NCI-H2227 treated with DMSO at 0.1 percent for 48 hours (cell line): Measurements from ENCODE around the gene C11orf16.
"Not testable (repeated sequence)": the region's sequence is repeated elsewhere in the genome, so short reads cannot be mapped to it uniquely, and the experiment has no call there.

ENCODE experiments used
- DNase-seq: peaks from one replicate; lab custom pipeline; 2025; lab: John Stamatoyannopoulos, UW

C11orf16 gene

DNA sequence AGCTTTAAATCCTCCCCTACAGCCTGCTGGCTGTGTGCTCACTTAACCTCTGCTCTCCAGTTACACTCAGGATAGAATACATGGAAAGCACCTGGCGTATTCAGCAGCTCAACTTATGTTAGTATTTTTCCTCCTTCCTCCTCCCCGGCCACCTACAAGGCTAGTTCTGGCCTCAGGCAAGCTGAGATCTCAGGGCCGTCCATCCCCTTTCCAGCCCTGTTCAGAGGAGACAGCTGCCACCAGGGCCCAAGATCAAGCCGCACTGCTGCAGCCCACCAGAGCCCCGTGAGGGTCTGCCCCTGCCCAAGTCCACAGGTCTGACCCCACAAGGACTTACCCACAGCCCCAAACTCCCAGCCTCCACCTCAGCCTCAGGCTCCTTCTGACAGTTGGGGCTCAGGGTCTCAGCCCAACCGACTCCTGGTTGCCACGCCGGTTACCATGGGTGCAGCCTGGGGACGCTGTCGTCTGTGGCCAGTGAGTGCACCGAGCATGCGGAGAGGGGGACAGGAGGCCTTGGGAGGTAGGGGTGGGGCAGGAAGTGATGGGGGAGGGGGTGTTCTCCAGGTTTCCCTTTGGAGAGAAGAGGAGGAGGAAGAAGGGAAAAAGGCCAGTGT is at the start of gene C11orf16:
Gene C11orf16 (minus strand): TSS at position 384 of the 617 bp plus-strand sequence. CDS start 639 bp downstream, outside the sequence.
- no peak for DNase-seq

DNA sequence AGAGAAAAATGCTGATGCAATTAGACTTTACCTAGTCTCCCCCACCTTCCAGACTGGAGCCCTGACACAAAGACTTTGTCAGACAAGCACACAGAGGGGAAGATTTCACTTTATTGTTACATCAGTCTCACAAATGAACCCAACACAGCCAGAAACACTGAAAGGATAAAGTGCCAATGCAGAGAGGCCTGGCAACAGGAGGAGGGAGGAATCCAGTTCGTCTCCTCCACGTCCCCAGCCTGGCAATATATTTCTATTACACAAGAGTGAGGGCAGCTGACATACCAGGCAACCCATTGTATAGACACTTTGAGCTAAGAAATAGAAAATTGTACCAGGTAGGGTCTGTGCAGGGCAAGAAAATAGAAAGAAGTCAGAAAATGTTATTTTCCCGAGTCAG is 47.7 kb upstream of the C11orf16 start:
- DNase-seq: no peak

DNA sequence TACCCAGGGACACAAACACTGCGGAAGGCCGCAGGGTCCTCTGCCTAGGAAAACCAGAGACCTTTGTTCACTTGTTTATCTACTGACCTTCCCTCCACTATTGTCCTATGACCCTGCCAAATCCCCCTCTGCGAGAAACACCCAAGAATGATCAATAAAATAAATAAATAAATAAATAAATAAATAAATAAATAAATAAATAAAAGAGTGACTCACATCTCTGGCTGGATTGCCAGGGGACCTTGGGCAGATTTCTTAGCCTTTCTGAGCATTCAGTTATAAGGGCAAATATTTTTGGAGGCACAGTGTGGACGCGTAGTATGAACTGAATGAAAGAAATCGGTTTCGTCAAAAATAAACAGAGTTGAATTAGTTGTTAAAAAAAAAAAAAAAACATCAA is 46.6 kb upstream of the C11orf16 start:
- DNase-seq: not testable (repeated sequence)

DNA sequence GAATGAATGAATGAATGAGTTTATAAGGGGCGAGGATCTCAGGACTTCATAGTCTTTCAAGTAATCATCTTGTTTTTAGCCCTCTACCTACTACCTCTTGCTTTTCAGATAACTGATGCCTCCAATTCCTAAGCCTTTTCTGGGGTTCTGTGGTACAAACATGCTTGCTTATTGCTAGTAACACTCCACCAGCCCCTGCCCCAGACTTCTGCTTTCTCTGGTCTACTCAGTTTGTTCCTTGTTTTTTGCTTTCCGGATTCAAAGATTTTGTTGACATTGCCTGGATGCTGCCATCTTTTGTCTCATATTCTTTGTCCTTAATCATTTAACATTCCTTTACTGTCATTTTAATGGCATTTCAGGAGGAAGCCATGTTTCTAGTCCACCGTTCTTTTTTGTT is 40.4 kb upstream of the C11orf16 start:
- no peak for DNase-seq

DNA sequence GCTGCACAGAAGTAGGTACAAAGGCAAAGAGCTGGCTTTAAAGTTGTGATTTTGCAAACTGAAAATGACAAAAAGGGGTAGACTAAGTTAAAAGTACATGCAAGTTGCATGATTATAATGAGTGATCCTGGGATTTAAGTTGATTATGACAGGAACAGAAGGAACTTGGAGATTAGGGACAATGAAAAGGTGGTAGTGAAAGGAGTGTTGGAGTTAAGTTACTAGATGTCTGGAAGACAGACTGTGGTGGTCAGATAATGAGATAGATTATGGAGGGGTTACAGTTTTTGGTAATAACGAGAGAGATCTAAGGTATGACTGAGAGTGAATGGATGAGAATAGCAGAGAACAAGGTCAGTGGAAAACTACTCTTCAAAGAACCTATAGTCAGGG is 39.2 kb upstream of the C11orf16 start:
- DNase-seq: no peak

GRCh38 chr11:8971196-8971923 is 38.6 kb upstream of the C11orf16 start:
- DNase-seq: no peak

DNA sequence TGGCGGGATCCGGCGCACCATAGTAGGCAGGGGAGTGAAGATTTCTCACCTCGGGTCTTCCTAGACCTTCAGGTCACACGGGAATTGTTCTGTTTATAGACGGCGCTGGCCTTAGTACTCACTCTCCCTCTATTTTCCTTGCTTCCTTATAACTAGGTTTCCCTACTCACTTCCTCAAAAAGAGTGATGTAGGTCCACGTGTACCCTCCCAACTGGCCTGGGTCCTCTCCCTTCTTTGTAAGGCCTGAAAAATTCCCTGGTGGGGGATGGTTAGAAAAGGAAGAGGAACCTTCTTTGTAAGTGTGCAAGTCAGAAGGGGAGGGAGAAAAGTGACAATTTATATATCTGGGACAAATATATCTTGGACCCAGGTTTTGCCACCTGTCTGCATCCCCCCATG is 34.4 kb upstream of the C11orf16 start:
- DNase-seq: no peak

DNA sequence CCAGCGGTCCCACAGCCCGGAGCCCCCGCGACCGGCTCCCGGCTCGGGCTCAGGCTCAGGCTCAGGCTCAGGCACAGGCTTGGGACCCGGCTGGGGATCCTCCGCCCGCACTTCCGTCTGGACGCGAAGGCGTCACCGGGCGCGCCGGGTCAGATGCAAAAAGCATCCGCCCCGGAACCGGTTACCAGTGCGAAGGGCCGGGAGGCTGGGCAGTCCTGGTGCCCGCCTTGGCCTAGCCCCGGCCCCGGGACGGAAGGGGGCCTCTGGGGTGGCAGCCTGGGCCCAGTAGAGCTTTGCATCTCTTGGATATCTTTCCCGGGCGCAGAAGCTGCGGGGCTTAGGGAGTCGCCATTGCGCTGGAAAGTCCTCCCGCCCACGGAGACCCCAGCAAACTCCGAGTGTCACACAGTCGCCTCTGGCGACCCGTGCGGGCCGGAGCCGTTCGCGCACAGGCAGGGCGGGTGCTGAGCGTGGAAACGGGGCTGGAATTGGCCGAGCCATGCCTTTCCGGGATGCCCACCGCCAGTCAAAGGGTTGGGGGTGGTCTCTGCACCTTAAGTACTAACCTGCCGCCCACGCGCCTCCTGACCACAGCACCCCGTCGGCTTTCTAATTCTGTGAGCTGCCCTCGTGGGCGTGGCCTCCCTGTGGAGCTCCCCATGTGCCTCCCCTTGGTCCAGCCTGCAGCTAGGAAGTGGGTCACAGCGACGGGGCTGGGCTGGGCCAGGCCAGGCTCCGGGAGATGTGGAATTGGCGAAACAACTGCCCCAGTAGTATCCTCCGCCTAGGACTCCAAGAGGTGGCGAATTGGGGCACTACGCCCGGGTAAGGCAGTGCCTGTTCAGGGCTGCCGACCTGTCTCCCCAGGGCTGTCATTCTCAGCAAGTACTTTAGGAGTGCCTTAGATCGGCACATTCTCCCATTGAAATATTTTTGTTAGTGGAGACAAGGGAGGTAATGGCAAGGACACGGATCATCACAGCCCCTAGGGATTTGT is 31.9 kb upstream of the C11orf16 start, which contains the start of gene TMEM9B:
Gene TMEM9B (minus strand): TSS at position 119 of the 997 bp plus-strand sequence. CDS start 129 bp downstream, outside the sequence.
- peak; percentile 92 for DNase-seq

DNA sequence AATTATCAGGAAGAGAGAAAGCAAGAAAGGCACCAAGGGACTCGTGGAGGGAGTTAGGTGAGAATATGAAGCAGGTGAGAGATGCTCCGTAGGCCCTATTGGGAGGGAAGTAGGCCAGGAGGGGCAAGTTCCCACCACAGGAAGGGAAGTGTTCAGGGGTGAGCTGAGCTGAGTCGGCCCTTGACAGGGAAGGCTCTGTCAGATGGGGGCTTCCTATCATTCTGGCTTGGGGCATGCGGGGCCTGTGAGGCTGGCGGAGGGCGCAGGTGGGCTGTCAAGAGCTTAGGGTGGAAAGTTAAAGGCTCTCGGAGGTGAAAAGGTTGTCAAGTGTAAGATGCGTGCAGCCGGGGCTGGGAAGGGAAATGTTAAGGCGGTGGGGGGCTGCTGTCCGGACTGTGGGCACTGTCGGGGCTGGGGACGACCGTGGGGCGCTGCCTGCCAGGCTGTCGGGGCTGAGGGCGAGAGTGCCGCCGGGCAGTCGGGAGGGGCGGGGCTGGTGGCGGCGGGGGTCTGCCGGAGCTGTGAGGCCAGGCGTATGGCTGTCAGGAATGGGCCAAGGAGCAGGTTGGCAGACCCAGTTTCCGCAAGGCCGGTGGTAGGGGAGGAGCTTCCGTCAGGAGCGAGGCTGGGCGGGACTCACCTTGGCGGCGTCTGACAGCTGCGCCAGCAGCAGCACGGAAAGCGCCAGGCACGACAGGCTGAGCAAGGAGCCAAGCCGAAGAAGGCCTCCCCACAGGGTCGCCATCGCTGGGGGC is 31.0 kb upstream of the C11orf16 start:
- DNase-seq: peak; percentile 92

GRCh38 chr11:8962841-8963240 is 30.1 kb upstream of the C11orf16 start:
- DNase-seq: no peak

- no peak for DNase-seq
These were observed 28.7 kb upstream of the C11orf16 start for GRCh38 chr11:8961401-8961800.

DNA sequence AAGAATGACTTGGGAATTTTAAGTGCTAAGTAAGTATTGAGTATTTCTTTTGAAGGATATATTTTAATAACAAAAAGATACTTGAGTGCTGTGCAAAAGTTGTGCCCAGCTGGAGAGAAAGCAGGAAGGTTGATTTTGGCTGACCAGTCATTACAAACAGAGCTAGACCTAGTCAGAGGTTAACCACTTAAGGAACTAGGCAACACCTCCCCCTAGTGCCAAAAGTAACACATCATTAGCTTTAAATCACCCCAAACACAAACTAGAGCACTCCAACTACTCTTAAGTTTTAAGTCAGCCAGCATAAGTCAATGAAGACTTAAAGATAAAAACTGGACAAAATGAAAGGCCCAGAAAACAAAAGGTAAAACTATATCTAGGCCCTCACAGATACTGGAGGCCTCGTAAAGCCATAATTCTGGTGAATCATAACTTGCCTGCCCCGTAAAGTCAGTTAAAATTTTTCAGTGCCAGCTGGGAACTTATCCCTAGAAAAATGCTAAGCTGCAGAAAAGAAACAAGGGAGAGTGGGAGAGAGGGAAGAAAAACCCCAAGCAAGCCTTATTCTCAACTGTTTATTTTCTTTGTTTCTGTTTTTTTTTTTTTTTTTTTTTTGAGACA is 26.9 kb upstream of the C11orf16 start:
- peak; percentile 28 for DNase-seq

DNA sequence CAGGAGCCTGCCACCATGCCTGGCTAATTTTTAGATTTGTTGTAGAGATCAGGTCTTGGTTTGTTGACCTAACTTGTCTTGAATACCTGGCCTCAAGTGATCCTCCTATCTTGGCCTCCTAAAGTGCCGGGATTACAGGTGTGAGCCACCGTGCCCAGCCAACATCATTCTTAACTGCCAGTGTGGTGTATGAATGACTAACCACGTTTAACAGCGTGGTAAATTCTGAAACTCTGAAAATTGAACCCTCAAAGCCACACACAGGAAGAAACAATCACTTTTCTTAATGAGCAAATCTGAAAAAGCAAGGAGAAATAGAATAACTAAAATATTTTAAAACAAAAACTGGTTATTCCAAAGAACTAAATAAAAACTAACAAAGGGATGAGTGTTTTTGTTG is 24.1 kb upstream of the C11orf16 start:
- no peak for DNase-seq

DNA sequence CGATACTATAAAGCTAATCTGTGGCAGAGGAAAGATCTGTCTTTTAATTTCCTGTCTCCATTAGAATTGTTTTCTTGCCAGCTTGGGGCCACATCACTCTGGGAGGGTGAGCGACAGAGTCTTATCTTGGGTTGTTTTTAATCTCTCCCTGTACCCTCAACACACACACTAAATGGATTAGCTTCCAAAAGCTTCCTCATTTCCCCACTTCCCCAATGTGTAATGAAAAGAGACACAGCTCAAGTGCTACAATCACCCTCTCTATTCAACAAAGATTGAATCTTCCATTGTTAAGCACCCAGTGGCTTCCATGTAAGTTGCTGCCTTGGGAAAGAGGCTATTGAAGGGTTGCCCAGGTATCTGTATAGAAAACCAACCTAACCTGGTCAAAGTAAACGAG is 16.1 kb upstream of the C11orf16 start:
- no peak for DNase-seq

- DNase-seq: no peak
These were observed 14.6 kb upstream of the C11orf16 start for GRCh38 chr11:8947230-8947943.

GRCh38 chr11:8942518-8943066 is 9.8 kb upstream of the C11orf16 start, which contains the start of gene ASCL3:
Gene ASCL3, minus strand, starts transcription at chr11:8943016. Its CDS starts 4,855 bp downstream, at chr11:8938161.
- no peak for DNase-seq

DNA sequence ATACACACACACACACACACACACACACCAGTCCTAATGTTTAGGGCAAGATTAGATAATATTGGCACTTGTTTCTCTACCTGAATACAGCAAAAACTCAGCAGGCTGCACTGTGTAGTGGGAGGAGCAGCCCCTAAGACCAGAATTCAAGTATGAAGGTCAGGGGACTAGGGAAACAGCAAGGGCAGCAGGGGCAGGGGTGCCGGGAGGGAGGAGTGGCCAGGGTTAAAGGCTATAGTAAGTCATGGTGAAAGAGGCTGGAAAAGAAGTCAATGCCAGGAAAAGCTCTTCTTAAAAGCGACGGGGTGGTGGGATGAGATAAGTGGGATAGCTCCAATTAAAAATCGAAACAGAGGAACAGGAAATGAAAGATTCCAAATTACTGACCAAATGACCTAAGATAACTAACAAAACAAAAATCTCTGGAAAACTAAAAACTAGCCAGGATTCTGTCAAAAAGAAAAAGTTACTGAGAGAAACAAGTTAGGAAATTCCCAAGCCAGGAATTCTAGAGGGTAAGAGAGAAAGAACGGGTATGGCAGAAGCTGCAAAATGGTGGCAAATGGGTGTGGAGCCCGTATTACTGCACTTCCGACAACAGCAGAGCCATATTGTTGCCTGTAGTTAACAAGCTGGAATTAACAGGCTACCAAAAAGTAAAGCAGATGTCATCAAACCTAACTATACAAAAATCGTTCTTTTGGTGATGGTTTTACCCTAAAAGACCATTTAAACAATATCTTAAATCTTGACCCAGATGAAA is 8.8 kb upstream of the C11orf16 start:
- peak; percentile 21 for DNase-seq

GRCh38 chr11:8937659-8938058 is 4.9 kb upstream of the C11orf16 start:
- DNase-seq: no peak

- no peak for DNase-seq
These were observed 4.4 kb upstream of the C11orf16 start for GRCh38 chr11:8937159-8937558.
